ENCODE measurements around the gene TTC31.

Gene TTC31

DNA sequence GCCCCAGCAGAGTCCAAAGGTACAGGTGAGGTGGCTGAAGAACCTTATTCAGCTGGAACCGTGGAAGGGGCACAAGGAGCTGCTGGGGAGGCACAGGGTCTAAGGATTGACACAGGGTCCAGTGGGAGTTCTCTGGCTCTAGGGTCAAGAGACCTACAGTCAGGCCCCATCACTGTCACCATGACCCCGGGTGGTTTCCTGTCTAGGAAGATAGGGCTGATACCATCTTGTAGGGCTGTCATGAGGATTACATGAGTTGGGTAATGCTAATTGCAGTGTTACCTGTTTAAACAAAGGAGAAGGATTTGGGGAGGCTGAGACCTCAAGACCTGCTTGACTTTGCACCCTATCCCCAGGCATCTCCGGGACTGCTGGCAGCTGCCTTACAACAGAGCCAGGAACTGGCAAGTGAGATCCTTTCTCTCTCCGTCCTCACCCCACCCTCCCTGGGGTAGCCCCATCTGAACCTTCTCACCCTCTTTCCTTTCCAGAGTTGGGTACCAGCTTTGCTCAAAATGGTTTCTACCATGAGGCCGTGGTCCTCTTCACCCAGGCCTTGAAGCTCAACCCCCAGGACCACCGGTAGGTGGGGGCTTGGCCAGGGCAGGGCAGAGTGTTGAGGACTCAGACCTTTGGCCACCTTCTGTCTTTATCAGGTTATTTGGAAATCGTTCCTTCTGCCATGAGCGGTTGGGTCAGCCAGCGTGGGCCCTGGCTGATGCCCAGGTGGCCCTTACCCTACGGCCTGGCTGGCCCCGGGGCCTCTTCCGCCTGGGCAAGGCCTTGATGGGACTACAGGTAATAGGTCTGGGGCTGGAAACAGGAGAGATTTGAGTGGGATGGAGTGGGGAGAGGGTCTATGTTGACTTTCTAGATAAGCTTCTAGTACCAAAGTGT is 9.0 kb downstream of the TTC31 start:
- no peaks in the 10 kb centered on the region for H3K9me3 Mint-ChIP-seq
- no peak overlapping the region for H3K4me3 Mint-ChIP-seq
- peaks cover 64% of the 10 kb centered on the region for H3K36me3 Mint-ChIP-seq (ENCODE audit: low read depth)
- H3K4me1 Mint-ChIP-seq (ENCODE audit: low read depth): peaks cover 1% of the 10 kb centered on the region
- no peak for DNase-seq
- no peak overlapping the region for H3K27ac Mint-ChIP-seq
- H3K27me3 Mint-ChIP-seq: no peaks in the 10 kb centered on the region

DNA sequence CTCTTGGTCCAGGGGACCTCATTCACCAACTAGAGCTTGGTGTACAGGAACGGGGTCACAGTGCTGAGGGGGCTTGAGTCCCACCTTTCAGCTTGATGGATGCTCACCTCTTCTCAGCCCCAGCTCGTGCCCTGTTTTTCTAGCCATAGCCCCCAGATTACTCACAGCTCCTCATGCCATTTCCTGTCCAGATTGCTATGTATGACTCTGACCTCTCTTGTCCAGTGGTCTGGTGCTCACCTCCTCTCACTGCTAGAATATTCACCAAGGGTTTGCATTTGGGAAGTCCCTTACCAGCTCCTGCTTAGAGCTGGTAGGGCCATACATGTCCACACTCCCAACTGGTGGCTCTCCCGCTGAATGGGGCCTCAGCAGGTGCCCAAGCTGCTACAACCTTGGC is 10.7 kb downstream of the TTC31 start:
- Mint-ChIP-seq H3K9me3 (no peaks in the 10 kb centered on the region), H3K27me3 (peaks cover 13% of the 10 kb centered on the region), H3K36me3 (ENCODE audit: low read depth) (peaks cover 56% of the 10 kb centered on the region), H3K27ac (no peak overlapping the region), H3K4me1 (ENCODE audit: low read depth) (peaks cover 12% of the 10 kb centered on the region), H3K4me3 (no peak overlapping the region)
- no peak for DNase-seq

DNA sequence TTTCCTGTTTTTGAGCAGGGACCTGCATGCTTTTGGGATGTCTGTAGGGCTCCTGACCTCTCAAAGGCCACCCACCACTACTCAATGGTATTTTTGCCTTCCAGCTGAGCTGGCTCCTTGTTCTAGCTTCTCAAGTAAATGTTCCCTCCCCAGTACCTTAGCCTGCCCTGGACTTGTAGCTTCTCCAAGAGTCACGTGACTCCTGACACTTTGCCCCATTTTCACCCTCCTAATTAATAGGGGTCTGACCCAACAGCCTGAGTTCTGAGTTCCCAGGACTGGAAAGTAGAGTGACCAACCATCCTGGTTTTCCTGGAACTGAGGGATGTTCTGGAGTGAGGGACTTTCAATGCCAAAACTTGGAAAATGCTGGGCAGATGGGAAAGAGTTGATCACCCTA is 12.6 kb downstream of the TTC31 start:
- Mint-ChIP-seq H3K27me3 (peaks cover 30% of the 10 kb centered on the region), H3K4me3 (no peak overlapping the region), H3K36me3 (ENCODE audit: low read depth) (peaks cover 42% of the 10 kb centered on the region), H3K27ac (no peak overlapping the region), H3K9me3 (no peaks in the 10 kb centered on the region), H3K4me1 (ENCODE audit: low read depth) (peaks cover 24% of the 10 kb centered on the region)
- no peak for DNase-seq

DNA sequence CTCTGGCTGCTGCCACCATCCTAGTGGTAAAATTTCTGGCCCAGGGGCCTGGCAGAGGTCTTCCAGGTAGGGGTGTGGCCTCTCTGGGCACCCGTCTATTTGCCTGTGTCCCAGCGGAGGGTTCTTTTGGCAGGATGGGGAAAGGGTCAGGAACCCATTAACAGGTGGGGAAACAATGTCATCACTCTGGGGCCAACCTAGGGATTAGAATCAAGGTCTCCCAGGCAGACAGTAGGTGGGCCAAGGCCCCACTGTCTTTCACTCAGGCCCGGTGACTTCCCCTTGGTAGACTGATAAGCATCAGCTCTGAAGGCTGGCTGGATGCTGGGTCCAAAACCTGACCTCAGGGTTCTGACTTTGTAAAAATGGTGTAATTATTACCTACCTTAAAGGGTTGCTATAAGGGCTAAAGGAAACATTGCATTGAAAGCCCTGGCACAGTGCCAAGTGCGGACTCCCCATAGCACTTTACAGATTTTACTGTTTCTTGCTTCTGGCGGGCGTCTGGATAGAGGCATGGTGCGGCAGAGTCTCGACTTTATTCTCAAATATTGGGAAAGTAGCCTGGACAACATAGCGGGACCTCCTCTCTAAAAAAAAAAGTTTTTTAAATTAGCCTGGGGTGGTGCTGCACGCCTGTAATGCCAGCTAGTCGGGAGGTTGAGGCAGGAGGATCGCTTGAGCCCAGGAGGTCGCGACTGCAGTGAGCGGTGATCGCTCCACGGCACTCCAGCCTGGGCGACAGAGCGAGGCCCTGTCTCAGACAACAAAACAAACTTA is 14.3 kb downstream of the TTC31 start:
- H3K4me1 Mint-ChIP-seq (ENCODE audit: low read depth): peaks cover 26% of the 10 kb centered on the region
- DNase-seq: no peak
- peaks cover 47% of the 10 kb centered on the region for H3K27me3 Mint-ChIP-seq
- H3K9me3 Mint-ChIP-seq: no peaks in the 10 kb centered on the region
- peaks cover 24% of the 10 kb centered on the region for H3K36me3 Mint-ChIP-seq (ENCODE audit: low read depth)
- H3K27ac Mint-ChIP-seq: no peak overlapping the region
- H3K4me3 Mint-ChIP-seq: peak overlapping the region; percentile 73

DNA sequence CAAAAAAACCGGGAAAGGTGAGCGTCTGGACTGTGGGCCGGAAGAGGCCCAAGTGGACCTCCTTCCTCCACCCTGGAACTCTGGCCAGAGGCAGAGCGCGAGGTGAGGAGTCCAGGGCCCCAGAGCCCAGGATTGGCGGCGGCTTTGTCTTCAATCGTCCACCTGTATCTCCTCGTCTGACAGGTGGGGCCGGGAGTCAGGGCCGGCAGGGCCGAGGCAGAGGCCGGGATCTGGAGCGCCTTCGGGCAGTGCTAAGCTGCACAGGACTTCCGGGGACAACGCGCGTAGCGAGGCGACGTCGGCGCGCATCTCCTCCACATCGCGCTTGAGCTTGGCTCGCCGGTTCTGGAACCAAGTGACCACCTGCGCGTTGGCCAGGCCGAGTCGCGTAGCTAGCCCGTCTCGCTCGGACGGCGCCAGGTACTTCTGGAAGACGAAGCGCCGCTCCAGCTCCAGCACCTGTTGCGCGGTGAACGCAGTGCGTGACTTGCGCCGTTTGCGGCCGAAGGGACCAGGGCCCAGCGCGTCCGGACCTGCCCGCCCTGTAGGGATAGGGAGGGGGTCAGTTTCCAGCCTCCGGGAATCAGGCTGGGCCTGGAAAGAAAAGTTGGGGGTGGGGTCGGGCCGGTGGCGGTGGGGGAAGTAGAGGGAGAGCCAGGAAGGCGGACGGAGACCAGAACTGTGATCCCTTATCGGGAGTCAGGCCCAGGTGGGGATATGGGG is 15.1 kb downstream of the TTC31 start:
- peak; percentile 61 for DNase-seq
- Mint-ChIP-seq H3K36me3 (ENCODE audit: low read depth) (peaks cover 17% of the 10 kb centered on the region), H3K27me3 (peaks cover 55% of the 10 kb centered on the region), H3K4me3 (peak overlapping the region; percentile 73), H3K9me3 (no peaks in the 10 kb centered on the region), H3K4me1 (ENCODE audit: low read depth) (peaks cover 34% of the 10 kb centered on the region), H3K27ac (no peak overlapping the region)

DNA sequence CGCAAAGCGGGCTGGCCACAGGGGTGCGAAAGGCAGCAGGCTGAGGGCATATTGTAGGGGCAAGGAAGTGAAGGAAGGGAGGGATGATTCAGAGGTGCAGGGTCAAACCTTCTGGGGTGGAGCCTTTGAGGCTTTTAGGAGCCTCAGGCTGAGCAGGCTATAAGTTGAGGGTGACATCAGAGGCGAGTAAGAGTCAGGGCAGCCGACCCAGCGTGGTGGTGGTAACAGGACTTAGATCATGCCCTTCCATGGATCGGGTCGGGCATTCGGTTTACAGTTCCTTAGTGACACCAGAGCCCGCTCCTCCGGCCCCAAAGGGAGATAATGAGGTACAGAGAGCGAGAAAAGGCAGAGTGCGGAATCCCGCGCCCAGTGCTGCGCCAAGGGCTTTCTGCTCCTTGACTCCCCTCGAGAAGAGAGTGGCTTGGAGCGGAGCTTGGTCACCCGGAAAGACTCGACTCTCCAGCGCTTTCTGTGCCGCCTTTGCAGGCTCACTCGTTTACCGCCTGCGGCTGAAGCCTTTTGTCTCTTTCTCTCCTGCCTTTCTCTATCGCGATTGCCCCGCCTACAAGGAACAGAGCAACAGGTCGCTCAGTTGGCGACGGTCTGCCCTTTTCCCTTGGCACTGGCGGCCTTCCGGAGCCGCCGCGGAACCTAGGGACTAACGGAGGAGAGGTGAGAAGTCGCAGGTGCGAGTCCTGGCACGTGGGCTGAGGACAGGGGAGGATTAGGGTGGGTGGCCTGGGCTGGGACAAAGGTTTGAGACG is 15.8 kb downstream of the TTC31 start:
- peak; percentile 60 for DNase-seq
- H3K4me1 Mint-ChIP-seq (ENCODE audit: low read depth): peaks cover 41% of the 10 kb centered on the region
- H3K27ac Mint-ChIP-seq: peak overlapping the region; percentile 4
- H3K27me3 Mint-ChIP-seq: peaks cover 62% of the 10 kb centered on the region
- peaks cover 11% of the 10 kb centered on the region for H3K36me3 Mint-ChIP-seq (ENCODE audit: low read depth)
- H3K4me3 Mint-ChIP-seq: peak overlapping the region; percentile 73
- H3K9me3 Mint-ChIP-seq: no peaks in the 10 kb centered on the region

DNA sequence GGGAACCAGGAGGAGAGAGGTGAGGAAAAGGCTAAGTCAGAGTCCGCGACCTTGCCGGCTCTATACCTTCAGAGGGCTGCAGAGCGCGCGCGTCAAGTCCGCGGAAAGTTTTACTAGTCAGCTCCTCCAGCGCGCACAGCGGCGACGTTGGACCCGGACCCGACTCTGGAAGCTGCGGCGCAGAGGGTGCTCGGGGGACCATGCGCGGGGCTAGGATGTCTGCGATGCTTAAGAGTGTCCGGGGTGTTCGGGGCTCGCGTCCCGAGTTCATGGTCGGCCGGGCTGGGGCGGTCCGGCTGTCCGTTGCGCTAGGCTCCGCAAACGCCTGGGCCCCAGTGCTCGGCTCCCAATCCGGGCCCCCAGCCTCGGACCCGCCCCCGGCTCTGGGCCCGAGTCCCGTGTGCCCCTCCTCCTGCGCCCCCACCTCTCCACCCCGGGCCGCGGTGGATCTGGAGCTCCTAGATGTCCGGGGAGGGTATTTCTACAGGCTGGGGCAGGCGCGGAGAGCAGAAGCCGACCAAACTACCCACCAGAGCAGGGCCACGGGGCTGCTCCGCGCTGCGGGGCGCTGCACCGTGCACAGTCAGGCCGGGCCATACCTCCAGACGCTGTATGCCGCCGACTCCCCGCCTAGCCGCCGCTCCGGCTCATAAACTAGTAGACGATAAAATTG is 16.5 kb downstream of the TTC31 start, which contains the start of gene LBX2:
LBX2 (minus strand) TSS at position 337 of the 673 bp plus-strand sequence; CDS start at position 271, 66 bp downstream.
- H3K4me3 Mint-ChIP-seq: peak within 1 kb of the TSS; percentile 73
- H3K36me3 Mint-ChIP-seq (ENCODE audit: low read depth): peaks cover 7% of the 10 kb centered on the region
- no peaks in the 10 kb centered on the region for H3K9me3 Mint-ChIP-seq
- DNase-seq: no peak
- H3K27me3 Mint-ChIP-seq: peaks cover 69% of the 10 kb centered on the region
- peak within 1 kb of the TSS; percentile 4 for H3K27ac Mint-ChIP-seq
- peaks cover 49% of the 10 kb centered on the region for H3K4me1 Mint-ChIP-seq (ENCODE audit: low read depth)

DNA sequence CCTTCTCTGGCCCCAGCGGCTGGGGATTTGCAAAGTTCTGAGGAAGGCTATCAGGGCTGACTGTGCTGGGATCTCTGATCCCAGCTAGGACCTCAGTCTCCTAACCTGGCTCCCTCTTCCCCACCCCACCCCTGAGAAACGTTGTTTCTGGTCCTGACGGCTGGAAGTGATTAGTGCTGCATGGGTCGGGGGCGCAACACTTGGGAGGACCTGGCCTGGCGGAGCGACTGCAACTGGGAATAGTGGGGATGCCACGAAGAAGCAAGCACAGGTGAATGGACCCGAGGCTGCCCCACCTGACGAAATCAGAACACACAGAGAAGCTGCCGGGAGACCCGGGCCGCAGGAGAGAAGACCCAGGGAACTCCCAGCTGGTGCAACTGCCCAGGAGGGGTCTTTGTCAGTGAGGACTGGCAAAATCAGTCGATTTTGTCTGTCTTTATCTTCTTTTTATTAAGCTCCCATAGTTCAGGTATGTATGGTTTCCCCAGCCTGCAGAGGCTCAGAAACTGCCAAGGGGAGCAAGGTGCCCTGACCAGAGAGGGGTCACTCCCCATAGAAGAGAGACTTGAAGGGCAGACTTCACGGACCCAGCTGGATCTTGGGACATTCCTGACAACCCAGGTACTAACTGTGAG is 17.2 kb downstream of the TTC31 start:
- peaks cover 11% of the 10 kb centered on the region for H3K36me3 Mint-ChIP-seq (ENCODE audit: low read depth)
- peaks cover 76% of the 10 kb centered on the region for H3K27me3 Mint-ChIP-seq
- H3K4me3 Mint-ChIP-seq: peak overlapping the region; percentile 30
- H3K4me1 Mint-ChIP-seq (ENCODE audit: low read depth): peaks cover 53% of the 10 kb centered on the region
- DNase-seq: no peak
- no peak overlapping the region for H3K27ac Mint-ChIP-seq
- no peaks in the 10 kb centered on the region for H3K9me3 Mint-ChIP-seq

DNA sequence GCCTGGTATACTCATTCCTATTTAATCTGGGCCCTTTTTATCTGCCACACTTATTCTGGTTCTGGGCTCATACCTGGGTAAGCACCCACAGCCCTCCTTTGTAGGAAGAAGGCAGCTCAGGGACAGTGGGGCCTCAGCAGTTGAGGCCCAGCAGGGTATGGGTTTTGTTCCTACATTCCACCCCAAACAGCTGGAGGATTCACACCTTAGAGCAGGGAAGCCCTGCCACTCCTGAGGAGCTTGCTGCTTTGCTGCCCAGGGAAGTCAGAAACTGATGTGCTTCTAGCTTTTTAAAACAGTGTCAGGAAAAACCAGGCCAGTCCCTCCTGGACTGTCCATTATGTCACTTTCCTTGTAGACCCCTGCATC is 17.7 kb downstream of the TTC31 start:
- Mint-ChIP-seq H3K9me3 (no peaks in the 10 kb centered on the region), H3K4me1 (ENCODE audit: low read depth) (peaks cover 58% of the 10 kb centered on the region), H3K4me3 (no peak overlapping the region), H3K27me3 (peaks cover 81% of the 10 kb centered on the region), H3K36me3 (ENCODE audit: low read depth) (peaks cover 15% of the 10 kb centered on the region), H3K27ac (no peak overlapping the region)
- no peak for DNase-seq

DNA sequence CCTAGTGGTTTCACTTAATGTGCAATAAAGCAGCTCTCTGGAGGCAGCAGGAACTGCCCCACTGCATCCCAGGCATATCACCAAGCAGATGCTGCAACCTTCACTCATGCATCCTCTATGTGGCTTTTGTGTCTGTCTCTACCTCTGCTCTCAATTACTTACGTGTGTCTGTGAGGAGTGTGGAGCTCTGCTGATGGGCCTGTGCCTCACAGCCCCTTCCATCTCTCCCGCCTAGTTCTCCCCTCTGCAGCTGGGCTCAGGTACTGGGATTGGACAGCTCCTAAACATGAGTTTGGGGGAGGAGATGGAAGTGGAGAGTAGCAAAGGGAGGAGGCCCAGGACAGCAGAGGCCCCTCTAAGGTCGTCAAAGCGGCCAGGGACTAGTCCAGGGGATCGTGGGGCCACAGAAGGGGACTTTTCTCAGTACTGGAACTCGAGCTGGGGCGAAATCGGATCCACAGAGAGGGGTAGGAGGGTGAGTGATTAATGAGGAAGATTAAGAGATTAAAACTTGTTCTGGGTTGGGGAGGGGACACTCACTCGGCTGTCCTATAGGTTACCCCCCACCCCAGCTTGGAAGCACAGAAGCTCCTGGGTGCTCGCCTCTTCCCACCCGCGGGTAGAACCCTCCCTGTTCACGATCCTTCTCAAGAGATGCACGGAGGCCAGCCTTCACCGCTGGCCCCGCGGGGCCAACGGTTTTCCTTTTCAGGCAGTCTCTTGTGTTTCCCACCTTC is 18.6 kb downstream of the TTC31 start:
- H3K4me1 Mint-ChIP-seq (ENCODE audit: low read depth): peaks cover 65% of the 10 kb centered on the region
- peak overlapping the region; percentile 26 for H3K27ac Mint-ChIP-seq
- H3K36me3 Mint-ChIP-seq (ENCODE audit: low read depth): peaks cover 23% of the 10 kb centered on the region

DNA sequence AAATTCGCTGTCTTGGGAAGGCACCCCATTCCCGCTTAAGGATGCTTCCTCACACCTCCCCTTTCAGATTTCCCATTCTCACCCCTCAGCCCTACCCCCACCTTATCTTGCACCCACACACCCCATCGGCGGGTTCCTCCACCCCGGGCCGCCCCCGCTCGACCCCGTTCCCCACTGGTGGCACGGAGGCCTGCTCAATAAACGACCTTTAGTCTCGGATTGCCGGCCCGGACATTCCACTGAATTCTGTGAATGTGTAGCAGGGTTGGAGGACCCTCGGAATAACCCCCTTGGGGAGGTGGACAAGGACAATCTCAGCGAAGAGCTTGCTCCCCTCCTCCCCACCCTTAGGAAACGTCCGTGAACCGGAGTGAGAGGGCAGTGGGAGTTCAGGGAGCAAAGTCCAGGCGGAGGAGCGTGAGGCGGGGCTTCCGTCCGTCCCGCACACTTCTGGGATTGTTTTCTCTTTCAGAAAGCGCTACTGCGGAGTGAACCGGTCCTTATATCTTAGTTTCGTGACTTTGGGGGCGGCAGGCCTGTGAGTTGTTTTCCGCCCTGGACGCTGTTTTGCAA is 19.4 kb downstream of the TTC31 start:
- DNase-seq: no peak
- H3K4me3 Mint-ChIP-seq: peak overlapping the region; percentile 71
- H3K27ac Mint-ChIP-seq: peak overlapping the region; percentile 26
- no peaks in the 10 kb centered on the region for H3K9me3 Mint-ChIP-seq
- H3K36me3 Mint-ChIP-seq (ENCODE audit: low read depth): peaks cover 30% of the 10 kb centered on the region
- peaks cover 87% of the 10 kb centered on the region for H3K27me3 Mint-ChIP-seq
- H3K4me1 Mint-ChIP-seq (ENCODE audit: low read depth): peaks cover 71% of the 10 kb centered on the region

More for the DNA sequence above, 18.6 kb downstream of the TTC31 start:
- no peak for DNase-seq
- no peaks in the 10 kb centered on the region for H3K9me3 Mint-ChIP-seq
- H3K27me3 Mint-ChIP-seq: peaks cover 84% of the 10 kb centered on the region
- H3K4me3 Mint-ChIP-seq: peak overlapping the region; percentile 71

DNA sequence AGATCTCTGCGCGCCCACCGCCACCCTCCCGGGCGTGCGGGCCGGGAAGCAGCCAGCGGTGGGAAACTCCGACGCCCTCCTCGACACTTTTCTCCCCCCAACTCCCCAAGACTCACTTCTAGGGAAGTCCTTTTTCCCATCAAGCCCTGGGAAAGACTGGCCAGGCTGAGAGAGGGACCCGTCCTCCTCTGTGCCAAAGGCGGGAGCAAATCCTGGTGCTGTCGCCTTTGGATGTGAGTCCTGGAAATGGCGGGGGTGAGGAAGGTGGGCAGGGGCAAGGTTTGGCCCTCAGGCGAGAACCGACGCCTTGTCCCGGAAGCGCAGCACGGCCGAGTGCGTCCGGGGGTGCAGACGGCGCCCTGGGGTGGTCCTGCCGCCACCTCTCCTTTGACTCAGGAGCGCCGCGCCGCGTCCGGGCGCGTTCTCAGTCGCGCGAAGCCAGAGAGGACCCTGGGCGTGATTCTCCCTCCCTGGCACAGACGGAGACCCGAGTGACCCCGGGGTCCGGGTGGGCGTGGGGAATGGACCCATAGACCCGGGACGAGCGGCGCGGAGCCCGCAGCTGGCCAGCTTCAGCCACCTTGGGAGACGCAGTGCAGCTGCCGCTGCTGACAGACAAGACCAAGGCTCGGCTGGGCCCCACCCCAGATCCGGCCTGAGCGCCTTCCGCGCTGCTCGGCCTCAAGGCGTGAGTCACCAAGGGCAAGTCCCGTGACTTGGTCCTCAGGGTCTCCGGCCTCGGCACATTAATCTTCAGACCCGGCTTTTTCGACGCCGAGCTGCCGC is 20.0 kb downstream of the TTC31 start:
- Mint-ChIP-seq H3K4me3 (peak overlapping the region; percentile 71), H3K4me1 (ENCODE audit: low read depth) (peaks cover 69% of the 10 kb centered on the region), H3K9me3 (no peaks in the 10 kb centered on the region), H3K27me3 (peaks cover 80% of the 10 kb centered on the region), H3K27ac (no peak overlapping the region), H3K36me3 (ENCODE audit: low read depth) (peaks cover 35% of the 10 kb centered on the region)
- peak; percentile 70 for DNase-seq
